Pancreas (tissue), 10 donors: ENCODE data around the gene DCTN5. TPM values are rescaled to one million over a fixed set of nuclear protein-coding genes. Genes with fewer than 3 reads are reported as not detected.

ENCODE experiments used
- ATAC-seq, 4 donors: fragments of 200-7000 bp; cut with Tn5 transposase; one replicate each; pipeline versions ENCODE4 v1.8.0 to v1.9.1; 2020; ENCODE audit warnings: mild to moderate bottlenecking in 4 of 4, moderate library complexity in 4 of 4
- DNase-seq, 6 donors: peaks; one replicate each; pipeline ENCODE4 v3.0.0-alpha.2; 2020
- FAIRE-seq: peaks from 2 replicates; lab custom pipeline; 2012; peaks lifted over from hg19 to GRCh38; lab: Jason Lieb, UNC
- H3K27ac ChIP-seq, 4 donors: fragments of 200-600 bp; sonication (generic); 1 replicate in 3 of 4; 2 replicates in 1 of 4; pipeline versions ENCODE4 v1.5.0 to v1.8.0; 2020
- H3K27me3 ChIP-seq, 4 donors: fragments of 200-600 bp; one replicate each; pipeline ENCODE4 v1.8.0; 2021
- H3K36me3 ChIP-seq, 3 donors: fragments of 200-600 bp; sonication (generic) in 1 of 3; one replicate each; pipeline versions ENCODE4 v1.5.0 to v1.8.0; 2020 to 2021
- H3K4me1 ChIP-seq, 3 donors: fragments of 200-600 bp; one replicate each; pipeline ENCODE4 v1.8.0; 2021
- H3K4me3 ChIP-seq, 4 donors: fragments of 200-600 bp; sonication (generic) in 2 of 4; one replicate each; pipeline versions ENCODE4 v1.5.0 to v1.8.0; 2020 to 2021
- H3K9me3 ChIP-seq, 4 donors: fragments of 200-600 bp; one replicate each; pipeline ENCODE4 v1.8.0; 2021
- CTCF ChIP-seq, 4 donors: fragments of 200-600 bp; sonication (generic) in 3 of 4; IDR thresholded peaks; one replicate each; pipeline versions ENCODE4 v1.5.0 to v1.8.0; 2021; ENCODE audit warnings: antibody characterized with exemption in 4 of 4
- WGBS, 2 donors: extraction: QIAGEN DNeasy Blood & Tissue Kit; methylation state at CpG; one replicate each; pipeline ENCODE4 v1.1.7; 2013; 5-methylcytosine and 5-hydroxymethylcytosine counted together
- intact Hi-C, 3 donors: fragments of 100-400 bp; cut with DNase I; formaldehyde crosslinking; loops; one replicate each; pipeline versions ENCODE4 v1.11.1 to v1.14.2; 2022
- polyA plus RNA-seq, 2 donors: library from polyadenylated mRNA; stranded (reverse); fragments of 200-250 nt; gene quantifications; one replicate each; pipeline ENCODE4 v1.2.3, GENCODE V29; 2013
- total RNA-seq, 6 donors: library from RNA; stranded (reverse); fragmentation: NEBNext Ultra II Directional in 4 of 6; extraction: Animal tissue kit (Norgen Biotek cat#: 25700) in 4 of 6; gene quantifications; one replicate each; pipeline versions ENCODE4 v1.2.1 to v1.2.4, GENCODE V29; 2021 to 2023
- donor health status: healthy with polysubstance abuse.
- donor health status: DM: no; HTN: no; CAD: no; lungs with moderate emphysema.
- donor health status: DM: no; HTN: no; CAD: no.
- donor health status: control.
- donor health status: control.
- donor health status: Bipolar disorder and iron deficiency.
- donor health status: DM: yes; HTN: yes; CAD: no.
- donor health status: DM: no; HTN: no; CAD: no.
- donor health status: DM: no; HTN: no; CAD: no.
- donor health status: DM: yes; HTN: yes; CAD: no.

Gene DCTN5
- total and polyA plus RNA-seq, 8 donors, result 5.7 to 29.5 (median 22.3) TPM

- intact Hi-C loops, result no loop called here
- no peak for ATAC-seq
- no peak for FAIRE-seq
- WGBS, 2 donors, result 92 to 95% methylated on average over 10 of the region's 10 CpGs
- H3K27ac ChIP-seq, result no peak overlapping the region
- no peak overlapping the region for H3K4me3 ChIP-seq
- H3K36me3 ChIP-seq, result peaks cover 0 to 30% (median 7%) of the 10 kb centered on the region in 3 donors
- H3K4me1 ChIP-seq, result no peaks in the 10 kb centered on the region
- TF ChIP-seq CTCF (IDR thresholded peaks at IDR 0.05), result no peak
- H3K27me3 ChIP-seq, result no peaks in the 10 kb centered on the region
- no peaks in the 10 kb centered on the region for H3K9me3 ChIP-seq
- DNase-seq, result no peak
Measured at GRCh38 chr16:23691483-23692189, 50.4 kb downstream of the DCTN5 start.

- H3K4me3 ChIP-seq, result no peak overlapping the region
- no peak overlapping the region for H3K27ac ChIP-seq
- peaks cover 0 to 25% (median 7%) of the 10 kb centered on the region in 3 donors for H3K36me3 ChIP-seq
- ATAC-seq, result no peak
- no peaks in the 10 kb centered on the region for H3K27me3 ChIP-seq
- no peak for DNase-seq
- no peaks in the 10 kb centered on the region for H3K4me1 ChIP-seq
- TF ChIP-seq CTCF (IDR thresholded peaks at IDR 0.05), result no peak
- intact Hi-C loops, result no loop called here
- no peaks in the 10 kb centered on the region for H3K9me3 ChIP-seq
- WGBS, 2 donors, result 92 to 95% methylated on average over 6 of the region's 6 CpGs
- no peak for FAIRE-seq
Measured at GRCh38 chr16:23692190-23692837, 51.0 kb downstream of the DCTN5 start.

- no peaks in the 10 kb centered on the region for H3K27me3 ChIP-seq
- ATAC-seq, result no peak
- intact Hi-C loops, result no loop called here
- H3K27ac ChIP-seq, result no peak overlapping the region
- no peak for TF ChIP-seq CTCF (IDR thresholded peaks at IDR 0.05)
- H3K4me1 ChIP-seq, result no peaks in the 10 kb centered on the region
- no peak for FAIRE-seq
- no peaks in the 10 kb centered on the region for H3K9me3 ChIP-seq
- no peak overlapping the region for H3K4me3 ChIP-seq
- H3K36me3 ChIP-seq, result peaks cover 0 to 12% (median 7%) of the 10 kb centered on the region in 3 donors
- no peak for DNase-seq
- 97 to 98% methylated on average over 4 of the region's 4 CpGs for WGBS, 2 donors
Measured at GRCh38 chr16:23694265-23694643, 53.0 kb downstream of the DCTN5 start.

- DNase-seq (peak in 1 of 6 donors; percentile 57), ATAC-seq (peak in 3 of 4 donors; percentile 29 to 55 (median 31)), FAIRE-seq (no peak)
- WGBS, 2 donors, result 24% methylated on average over 30 to 32 of the region's 32 CpGs
- H3K27me3 ChIP-seq, result no peaks in the 10 kb centered on the region
- intact Hi-C loops, result no loop called here
- no peaks in the 10 kb centered on the region for H3K9me3 ChIP-seq
- no peak for TF ChIP-seq CTCF (IDR thresholded peaks at IDR 0.05)
- H3K36me3 ChIP-seq, result peaks cover 0 to 6% (median 2%) of the 10 kb centered on the region in 3 donors
- H3K4me3 ChIP-seq, result no peak overlapping the region
- H3K27ac ChIP-seq, result no peak overlapping the region
- no peaks in the 10 kb centered on the region for H3K4me1 ChIP-seq
Measured at GRCh38 chr16:23694644-23695373, 53.5 kb downstream of the DCTN5 start.
